ENCODE results near the gene TPGS2. TPM values are rescaled to one million over a fixed set of nuclear protein-coding genes. Genes with fewer than 3 reads are reported as not detected.
"Not testable (repeated sequence)": the region's sequence is repeated elsewhere in the genome, so short reads cannot be mapped to it uniquely, and the experiment has no call there.

The TPGS2 gene
- total RNA-seq, 2 donors from 2014 or later, result 128 to 157 TPM

- no peak for DNase-seq (ENCODE audit: low spot score)
- no peak overlapping the region for H3K27ac ChIP-seq
- H3K9me3 ChIP-seq, result no peaks in the 10 kb centered on the region
- no peak overlapping the region for H3K4me3 ChIP-seq
- no peaks in the 10 kb centered on the region for H3K36me3 ChIP-seq
- no peaks in the 10 kb centered on the region for H3K4me1 ChIP-seq (replicated peaks)
- intact Hi-C loops (cut with DNase I), result loop anchor here (10.0 kb wide), 1 partner anchor 522 kb away; the partner anchor contains the start of gene FHOD3
- H3K27me3 ChIP-seq (replicated peaks; ENCODE audit: insufficient read depth), result no peaks in the 10 kb centered on the region
- 93% methylated on average over 1 of the region's 1 CpG for WGBS
- TF ChIP-seq POLR2AphosphoS5 (IDR thresholded peaks at IDR 0.05) (no peak), POLR2A (IDR thresholded peaks at IDR 0.05) (no peak)
- TF ChIP-seq, protein P1, sequence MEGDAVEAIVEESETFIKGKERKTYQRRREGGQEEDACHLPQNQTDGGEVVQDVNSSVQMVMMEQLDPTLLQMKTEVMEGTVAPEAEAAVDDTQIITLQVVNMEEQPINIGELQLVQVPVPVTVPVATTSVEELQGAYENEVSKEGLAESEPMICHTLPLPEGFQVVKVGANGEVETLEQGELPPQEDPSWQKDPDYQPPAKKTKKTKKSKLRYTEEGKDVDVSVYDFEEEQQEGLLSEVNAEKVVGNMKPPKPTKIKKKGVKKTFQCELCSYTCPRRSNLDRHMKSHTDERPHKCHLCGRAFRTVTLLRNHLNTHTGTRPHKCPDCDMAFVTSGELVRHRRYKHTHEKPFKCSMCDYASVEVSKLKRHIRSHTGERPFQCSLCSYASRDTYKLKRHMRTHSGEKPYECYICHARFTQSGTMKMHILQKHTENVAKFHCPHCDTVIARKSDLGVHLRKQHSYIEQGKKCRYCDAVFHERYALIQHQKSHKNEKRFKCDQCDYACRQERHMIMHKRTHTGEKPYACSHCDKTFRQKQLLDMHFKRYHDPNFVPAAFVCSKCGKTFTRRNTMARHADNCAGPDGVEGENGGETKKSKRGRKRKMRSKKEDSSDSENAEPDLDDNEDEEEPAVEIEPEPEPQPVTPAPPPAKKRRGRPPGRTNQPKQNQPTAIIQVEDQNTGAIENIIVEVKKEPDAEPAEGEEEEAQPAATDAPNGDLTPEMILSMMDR (IDR thresholded peaks at IDR 0.05), result no peak
Measured at GRCh38 chr18:36817039-36817438, 11.8 kb downstream of the TPGS2 start.

DNA sequence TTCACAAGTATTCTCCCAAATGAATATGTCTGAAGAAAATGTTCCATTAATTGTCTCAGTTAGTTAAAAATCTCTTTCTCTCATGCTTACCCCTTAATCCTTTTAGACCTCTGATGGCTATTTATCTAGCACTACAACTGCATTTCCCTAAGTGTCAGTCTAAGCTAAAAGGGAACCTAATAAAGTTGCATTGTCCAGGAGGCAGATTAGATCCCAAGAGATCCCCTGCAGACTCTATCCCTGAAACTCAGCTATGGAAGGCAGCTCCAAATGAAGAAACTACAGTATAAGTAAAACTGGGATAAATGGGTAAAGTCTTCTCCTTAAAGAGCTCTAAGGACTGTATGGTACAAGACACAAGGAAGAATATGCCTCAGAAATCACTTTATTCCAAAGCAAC, 12.7 kb downstream of the TPGS2 start:
- not testable (repeated sequence) for H3K4me3 ChIP-seq; H3K9me3 ChIP-seq; DNase-seq (ENCODE audit: low spot score); H3K4me1 ChIP-seq (replicated peaks); H3K36me3 ChIP-seq; H3K27ac ChIP-seq; H3K27me3 ChIP-seq (replicated peaks; ENCODE audit: insufficient read depth)
- intact Hi-C loops (cut with DNase I), result loop anchor here (10.0 kb wide), 1 partner anchor 521 kb away; the partner anchor contains the start of gene FHOD3

- TF ChIP-seq, protein P1 (IDR thresholded peaks at IDR 0.05), result no peak
- TF ChIP-seq POLR2A (IDR thresholded peaks at IDR 0.05) (no peak), POLR2AphosphoS5 (IDR thresholded peaks at IDR 0.05) (no peak)
- no peak overlapping the region for H3K27ac ChIP-seq
- no peak for DNase-seq (ENCODE audit: low spot score)
- WGBS, result 89% methylated on average over 1 of the region's 1 CpG
- no peak overlapping the region for H3K4me3 ChIP-seq
- no peaks in the 10 kb centered on the region for H3K9me3 ChIP-seq
- intact Hi-C loops (cut with DNase I), result loop anchor here (10.0 kb wide), 1 partner anchor 520 kb away; the partner anchor contains the start of gene FHOD3
- H3K27me3 ChIP-seq (replicated peaks; ENCODE audit: insufficient read depth), result no peaks in the 10 kb centered on the region
- H3K36me3 ChIP-seq, result no peaks in the 10 kb centered on the region
- no peaks in the 10 kb centered on the region for H3K4me1 ChIP-seq (replicated peaks)
Measured at GRCh38 chr18:36814994-36815393, 13.8 kb downstream of the TPGS2 start.

- H3K27ac ChIP-seq, result no peak overlapping the region
- H3K4me1 ChIP-seq (replicated peaks), result no peaks in the 10 kb centered on the region
- H3K36me3 ChIP-seq, result no peaks in the 10 kb centered on the region
- no peaks in the 10 kb centered on the region for H3K9me3 ChIP-seq
- TF ChIP-seq, protein P1 (IDR thresholded peaks at IDR 0.05), result no peak
- TF ChIP-seq POLR2A (IDR thresholded peaks at IDR 0.05) (no peak), POLR2AphosphoS5 (IDR thresholded peaks at IDR 0.05) (no peak)
- DNase-seq (ENCODE audit: low spot score), result no peak
- WGBS, result 88% methylated on average over 3 of the region's 3 CpGs
- no peaks in the 10 kb centered on the region for H3K27me3 ChIP-seq (replicated peaks; ENCODE audit: insufficient read depth)
- no peak overlapping the region for H3K4me3 ChIP-seq
- intact Hi-C loops (cut with DNase I), result loop anchor here (10.0 kb wide), 1 partner anchor 519 kb away; the partner anchor contains the start of gene FHOD3
Measured at GRCh38 chr18:36813824-36814223, 15.0 kb downstream of the TPGS2 start.

GRCh38 chr18:36813101-36813775, 15.6 kb downstream of the TPGS2 start:
- H3K27ac ChIP-seq, result no peak overlapping the region

More at GRCh38 chr18:36813101-36813775, 15.6 kb downstream of the TPGS2 start:
- H3K4me3 ChIP-seq, result no peak overlapping the region
- H3K4me1 ChIP-seq (replicated peaks), result no peaks in the 10 kb centered on the region
- H3K36me3 ChIP-seq, result no peaks in the 10 kb centered on the region
- H3K9me3 ChIP-seq, result no peaks in the 10 kb centered on the region
- H3K27me3 ChIP-seq (replicated peaks; ENCODE audit: insufficient read depth), result no peaks in the 10 kb centered on the region
- 84% methylated on average over 4 of the region's 4 CpGs for WGBS
- intact Hi-C loops (cut with DNase I), result loop anchor here (10.0 kb wide), 1 partner anchor 518 kb away; the partner anchor contains the start of gene FHOD3
- DNase-seq (ENCODE audit: low spot score), result no peak
- TF ChIP-seq POLR2A (IDR thresholded peaks at IDR 0.05) (no peak), POLR2AphosphoS5 (IDR thresholded peaks at IDR 0.05) (no peak)
- TF ChIP-seq, protein P1 (IDR thresholded peaks at IDR 0.05), result no peak
